ENCODE data around the gene BOD1L1.

DNA sequence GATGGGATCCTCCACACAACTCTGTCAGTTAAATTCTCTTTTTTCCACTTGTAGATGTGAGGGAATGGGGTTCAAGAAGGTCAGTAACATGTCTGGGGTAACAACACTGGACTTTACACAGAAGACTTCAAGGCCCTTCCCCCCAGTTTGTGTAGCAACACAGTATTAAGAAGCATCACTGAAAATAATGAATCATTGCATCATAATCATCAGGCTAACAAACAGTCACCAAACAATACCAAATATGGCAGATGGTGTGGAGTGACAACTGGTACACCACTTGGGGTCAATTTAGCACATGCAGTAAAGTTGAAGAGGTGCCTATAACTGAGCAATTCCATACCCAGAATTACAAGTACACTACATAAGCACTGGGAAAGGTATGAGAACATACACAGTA is 38.6 kb downstream of the BOD1L1 start:
- TF ChIP-seq TAF1 (IDR thresholded peaks at IDR 0.05; ENCODE audit: borderline replicate concordance, low read depth, low read length) (no peak), POLR2A (IDR thresholded peaks at IDR 0.05; ENCODE audit: low read depth, low read length) (no peak)

All from GM12892 (cell line).